Peyer's patch (tissue), 4 donors: ENCODE data around the gene WDR7.

ENCODE experiments used
- POLR2A ChIP-seq, 2 donors: fragments of 450-650 bp; IDR thresholded peaks; one replicate each; pipeline ENCODE4 v1.5.1; 2017; ENCODE audit warnings: antibody characterized with exemption in 2 of 2, mild to moderate bottlenecking in 2 of 2, moderate library complexity in 2 of 2
- TF ChIP-seq, protein P1 (sequence below), 6 experiments: fragments of 450-650 bp in 4 of 6; fragments of 200-600 bp in 2 of 6; sonication (generic) in 1 of 6; IDR thresholded peaks; one replicate each; pipeline ENCODE4 v1.5.1; 2017 to 2019; ENCODE audit warnings: antibody characterized with exemption in 6 of 6, mild to moderate bottlenecking in 3 of 6, moderate library complexity in 1 of 6

GRCh38 chr18:56984731-56985130 is 333.6 kb downstream of the WDR7 start:
- no peak for TF ChIP-seq POLR2A (IDR thresholded peaks at IDR 0.05)
- TF ChIP-seq, protein P1, sequence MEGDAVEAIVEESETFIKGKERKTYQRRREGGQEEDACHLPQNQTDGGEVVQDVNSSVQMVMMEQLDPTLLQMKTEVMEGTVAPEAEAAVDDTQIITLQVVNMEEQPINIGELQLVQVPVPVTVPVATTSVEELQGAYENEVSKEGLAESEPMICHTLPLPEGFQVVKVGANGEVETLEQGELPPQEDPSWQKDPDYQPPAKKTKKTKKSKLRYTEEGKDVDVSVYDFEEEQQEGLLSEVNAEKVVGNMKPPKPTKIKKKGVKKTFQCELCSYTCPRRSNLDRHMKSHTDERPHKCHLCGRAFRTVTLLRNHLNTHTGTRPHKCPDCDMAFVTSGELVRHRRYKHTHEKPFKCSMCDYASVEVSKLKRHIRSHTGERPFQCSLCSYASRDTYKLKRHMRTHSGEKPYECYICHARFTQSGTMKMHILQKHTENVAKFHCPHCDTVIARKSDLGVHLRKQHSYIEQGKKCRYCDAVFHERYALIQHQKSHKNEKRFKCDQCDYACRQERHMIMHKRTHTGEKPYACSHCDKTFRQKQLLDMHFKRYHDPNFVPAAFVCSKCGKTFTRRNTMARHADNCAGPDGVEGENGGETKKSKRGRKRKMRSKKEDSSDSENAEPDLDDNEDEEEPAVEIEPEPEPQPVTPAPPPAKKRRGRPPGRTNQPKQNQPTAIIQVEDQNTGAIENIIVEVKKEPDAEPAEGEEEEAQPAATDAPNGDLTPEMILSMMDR (IDR thresholded peaks at IDR 0.05): no peak
